HepG2 (cell line): ENCODE results near the gene TMEM187. TPM values are rescaled to one million over a fixed set of nuclear protein-coding genes. Genes with fewer than 3 reads are reported as not detected.

Source experiments
- BCL6 ChIP-seq: IDR thresholded peaks from 2 replicates; pipeline ENCODE4 v1.6.1; 2016; ENCODE audit warnings: missing genetic modification reagents, missing compliant biosample characterization
- BRF2 ChIP-seq: sonication (generic); formaldehyde crosslinking; IDR thresholded peaks from 2 replicates; pipeline ENCODE4 v1.8.1; 2022; ENCODE audit warnings: mild to moderate bottlenecking, missing genetic modification reagents
- FUBP1 ChIP-seq: sonication (generic); formaldehyde crosslinking; IDR thresholded peaks from 2 replicates; pipeline ENCODE4 v1.5.1; 2020; ENCODE audit warnings: missing genetic modification reagents, mild to moderate bottlenecking, borderline replicate concordance
- HOXA3 ChIP-seq: sonication (generic); formaldehyde crosslinking; IDR thresholded peaks from 2 replicates; pipeline ENCODE4 v1.5.0; 2020; ENCODE audit warnings: missing genetic modification reagents
- IKZF4 ChIP-seq: sonication (generic); formaldehyde crosslinking; IDR thresholded peaks from 2 replicates; pipeline ENCODE4 v1.5.1; 2020; ENCODE audit warnings: borderline replicate concordance, mild to moderate bottlenecking, low read depth, missing genetic modification reagents; ENCODE audit errors: not compliant biosample characterization
- LRRFIP1 ChIP-seq: sonication (generic); formaldehyde crosslinking; conservative IDR thresholded peaks from 2 replicates; pipeline ENCODE4 v1.4.0; 2020; ENCODE audit warnings: missing genetic modification reagents
- SNAI1 ChIP-seq: sonication (generic); formaldehyde crosslinking; IDR thresholded peaks from 2 replicates; pipeline ENCODE4 v1.5.0; 2020; ENCODE audit warnings: mild to moderate bottlenecking, missing genetic modification reagents, borderline replicate concordance
- TAF15 ChIP-seq: fragments of 200-400 bp; formaldehyde crosslinking; IDR thresholded peaks from one replicate; pipeline ENCODE4 v1.6.1; 2018; ENCODE audit warnings: mild to moderate bottlenecking, low read depth, low read length; ENCODE audit not compliant: poor library complexity, severe bottlenecking
- ZHX1 ChIP-seq: sonication (generic); formaldehyde crosslinking; IDR thresholded peaks from 2 replicates; pipeline ENCODE4 v1.8.1; 2022; ENCODE audit warnings: low read depth, mild to moderate bottlenecking, missing genetic modification reagents
- polyA plus RNA-seq, 8 experiments: library from polyadenylated mRNA; depleted of rRNA in 3 of 8; stranded (reverse) in 7 of 8; unstranded in 1 of 8; fragments of >200 nt; fragmentation: Illumina TruSeq in 4 of 8; extraction: Trizol in 4 of 8; gene quantifications; 2 replicates each; pipeline versions ENCODE4 v1.2.1 to v1.2.3, GENCODE V29; 2011 to 2016; ENCODE audit warnings: low read depth in 4 of 8, missing spikeins in 1 of 8, mixed read lengths in 1 of 8; ENCODE audit not compliant: insufficient read depth in 1 of 8
- total RNA-seq, 5 experiments: library from RNA; depleted of rRNA; stranded (reverse); fragments of >200 nt; fragmentation: Illumina TruSeq; extraction: Trizol; gene quantifications; 2 replicates each; pipeline ENCODE4 v1.2.3, GENCODE V29; 2016; ENCODE audit warnings: low read depth in 1 of 5
- TF ChIP-seq, protein P1 (sequence below): IDR thresholded peaks from 2 replicates; pipeline ENCODE4 v1.6.1; 2016; ENCODE audit warnings: control low read depth
- TF ChIP-seq, protein P2 (sequence below): sonication (generic); formaldehyde crosslinking; IDR thresholded peaks from 2 replicates; pipeline ENCODE4 v1.4.0; 2020; ENCODE audit warnings: mild to moderate bottlenecking, missing genetic modification reagents

TMEM187 gene
- total and polyA plus RNA-seq, 2 of the 13 experiments (the other 11 are each of a cell fraction or from before 2014, with no cell fraction given), result 2.2 to 6.2 TPM

DNA sequence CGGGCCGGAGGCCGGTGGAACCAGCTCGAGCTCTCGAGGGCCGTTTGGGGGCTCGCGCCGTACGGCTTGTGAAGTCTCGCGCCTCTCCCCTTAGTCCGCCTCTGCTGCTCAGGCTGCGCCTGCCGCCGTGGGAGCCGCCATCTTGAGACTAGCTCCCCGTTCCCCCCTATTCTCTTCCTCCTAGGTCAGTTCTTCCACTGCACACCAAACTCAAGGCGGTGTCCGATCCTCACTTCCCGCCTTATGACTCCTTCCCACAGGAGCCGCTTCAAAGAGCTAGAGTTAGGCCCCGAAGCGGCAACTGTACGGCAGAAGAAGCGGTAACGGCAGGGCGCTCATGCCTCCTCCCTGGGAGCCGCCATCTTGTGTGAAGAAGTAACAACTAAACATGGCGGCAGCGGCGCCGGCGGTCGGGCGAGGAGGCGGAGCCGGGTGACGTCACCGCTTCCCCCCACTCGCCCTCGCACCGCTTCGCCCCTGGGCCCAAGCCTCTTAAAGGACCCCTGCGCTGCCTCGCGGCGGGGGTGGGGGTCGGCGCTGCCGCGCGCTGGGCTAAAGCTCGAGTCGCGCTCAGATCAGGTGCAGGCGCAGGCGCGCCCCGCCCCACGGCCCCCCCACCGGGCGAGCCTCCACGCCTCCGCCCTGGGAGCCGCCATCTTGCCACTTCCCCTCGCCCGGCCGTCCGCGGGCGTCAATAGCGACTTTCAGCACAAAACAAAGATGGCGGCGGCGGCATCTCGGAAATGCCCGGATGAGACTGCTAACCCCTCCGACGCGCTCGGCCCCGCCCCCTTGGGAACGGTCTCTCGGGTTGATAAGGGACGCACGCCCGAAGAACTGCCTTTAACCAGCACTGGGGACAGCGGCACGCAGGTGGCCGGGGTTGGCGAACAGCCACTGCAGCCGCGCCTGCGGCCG is 845 bp upstream of the TMEM187 start, which contains the start of gene HCFC1 (continued):
- TF ChIP-seq ZHX1 (peak; percentile 95), FUBP1 (CRISPR knock-in tag) (no peak), HOXA3 (peak; percentile 97), IKZF4 (no peak), BCL6 (CRISPR knock-in tag) (no peak), SNAI1 (CRISPR knock-in tag) (no peak), BRF2 (0 out of 2 replicates have a peak, but pooled peaks have one; percentile 69), LRRFIP1 (CRISPR knock-in tag) (no peak), TAF15 (peak; percentile 56)
- TF ChIP-seq, protein P1, sequence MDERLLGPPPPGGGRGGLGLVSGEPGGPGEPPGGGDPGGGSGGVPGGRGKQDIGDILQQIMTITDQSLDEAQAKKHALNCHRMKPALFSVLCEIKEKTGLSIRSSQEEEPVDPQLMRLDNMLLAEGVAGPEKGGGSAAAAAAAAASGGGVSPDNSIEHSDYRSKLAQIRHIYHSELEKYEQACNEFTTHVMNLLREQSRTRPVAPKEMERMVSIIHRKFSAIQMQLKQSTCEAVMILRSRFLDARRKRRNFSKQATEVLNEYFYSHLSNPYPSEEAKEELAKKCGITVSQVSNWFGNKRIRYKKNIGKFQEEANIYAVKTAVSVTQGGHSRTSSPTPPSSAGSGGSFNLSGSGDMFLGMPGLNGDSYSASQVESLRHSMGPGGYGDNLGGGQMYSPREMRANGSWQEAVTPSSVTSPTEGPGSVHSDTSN (CRISPR knock-in tag), result no peak
- TF ChIP-seq, protein P2, sequence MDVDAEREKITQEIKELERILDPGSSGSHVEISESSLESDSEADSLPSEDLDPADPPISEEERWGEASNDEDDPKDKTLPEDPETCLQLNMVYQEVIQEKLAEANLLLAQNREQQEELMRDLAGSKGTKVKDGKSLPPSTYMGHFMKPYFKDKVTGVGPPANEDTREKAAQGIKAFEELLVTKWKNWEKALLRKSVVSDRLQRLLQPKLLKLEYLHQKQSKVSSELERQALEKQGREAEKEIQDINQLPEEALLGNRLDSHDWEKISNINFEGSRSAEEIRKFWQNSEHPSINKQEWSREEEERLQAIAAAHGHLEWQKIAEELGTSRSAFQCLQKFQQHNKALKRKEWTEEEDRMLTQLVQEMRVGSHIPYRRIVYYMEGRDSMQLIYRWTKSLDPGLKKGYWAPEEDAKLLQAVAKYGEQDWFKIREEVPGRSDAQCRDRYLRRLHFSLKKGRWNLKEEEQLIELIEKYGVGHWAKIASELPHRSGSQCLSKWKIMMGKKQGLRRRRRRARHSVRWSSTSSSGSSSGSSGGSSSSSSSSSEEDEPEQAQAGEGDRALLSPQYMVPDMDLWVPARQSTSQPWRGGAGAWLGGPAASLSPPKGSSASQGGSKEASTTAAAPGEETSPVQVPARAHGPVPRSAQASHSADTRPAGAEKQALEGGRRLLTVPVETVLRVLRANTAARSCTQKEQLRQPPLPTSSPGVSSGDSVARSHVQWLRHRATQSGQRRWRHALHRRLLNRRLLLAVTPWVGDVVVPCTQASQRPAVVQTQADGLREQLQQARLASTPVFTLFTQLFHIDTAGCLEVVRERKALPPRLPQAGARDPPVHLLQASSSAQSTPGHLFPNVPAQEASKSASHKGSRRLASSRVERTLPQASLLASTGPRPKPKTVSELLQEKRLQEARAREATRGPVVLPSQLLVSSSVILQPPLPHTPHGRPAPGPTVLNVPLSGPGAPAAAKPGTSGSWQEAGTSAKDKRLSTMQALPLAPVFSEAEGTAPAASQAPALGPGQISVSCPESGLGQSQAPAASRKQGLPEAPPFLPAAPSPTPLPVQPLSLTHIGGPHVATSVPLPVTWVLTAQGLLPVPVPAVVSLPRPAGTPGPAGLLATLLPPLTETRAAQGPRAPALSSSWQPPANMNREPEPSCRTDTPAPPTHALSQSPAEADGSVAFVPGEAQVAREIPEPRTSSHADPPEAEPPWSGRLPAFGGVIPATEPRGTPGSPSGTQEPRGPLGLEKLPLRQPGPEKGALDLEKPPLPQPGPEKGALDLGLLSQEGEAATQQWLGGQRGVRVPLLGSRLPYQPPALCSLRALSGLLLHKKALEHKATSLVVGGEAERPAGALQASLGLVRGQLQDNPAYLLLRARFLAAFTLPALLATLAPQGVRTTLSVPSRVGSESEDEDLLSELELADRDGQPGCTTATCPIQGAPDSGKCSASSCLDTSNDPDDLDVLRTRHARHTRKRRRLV (CRISPR knock-in tag), result no peak
